Heart left ventricle (tissue), 16 donors: ENCODE measurements around the gene DAP. TPM values are rescaled to one million over a fixed set of nuclear protein-coding genes. Genes with fewer than 3 reads are reported as not detected.
A peak's percentile ranks its signal among the peaks of the same experiment; 100 is the strongest.

ENCODE experiments used
- ATAC-seq, 4 donors: fragments of 200-7000 bp; cut with Tn5 transposase; one replicate each; pipeline ENCODE4 v1.9.1; 2020 to 2022; ENCODE audit warnings: moderate library complexity in 4 of 4, mild to moderate bottlenecking in 3 of 4, moderate number of reproducible peaks in 1 of 4
- DNase-seq, 5 donors: peaks; one replicate each; pipeline ENCODE4 v3.0.0-alpha.2; 2020
- H3K27ac ChIP-seq, 12 donors: fragments of 200-600 bp; sonication (generic) in 4 of 12; one replicate each; pipeline versions ENCODE4 v1.5.0 to v1.8.0; 2016 to 2022; ENCODE audit warnings: mild to moderate bottlenecking in 2 of 12
- H3K27me3 ChIP-seq, 9 donors: fragments of 200-600 bp; sonication (generic) in 2 of 9; one replicate each; pipeline versions ENCODE4 v1.5.1 to v1.8.0; 2016 to 2022; ENCODE audit warnings: mild to moderate bottlenecking in 3 of 9
- H3K36me3 ChIP-seq, 9 donors: fragments of 200-600 bp; sonication (generic) in 2 of 9; one replicate each; pipeline versions ENCODE4 v1.5.0 to v1.8.0; 2018 to 2022; ENCODE audit warnings: mild to moderate bottlenecking in 2 of 9
- H3K4me1 ChIP-seq, 12 donors: fragments of 200-600 bp; sonication (generic) in 4 of 12; one replicate each; pipeline versions ENCODE4 v1.5.0 to v1.8.0; 2016 to 2022; ENCODE audit warnings: mild to moderate bottlenecking in 3 of 12
- H3K4me3 ChIP-seq, 12 donors: fragments of 200-600 bp; sonication (generic) in 4 of 12; one replicate each; pipeline versions ENCODE4 v1.5.0 to v1.8.0; 2017 to 2022; ENCODE audit warnings: mild to moderate bottlenecking in 9 of 12, moderate library complexity in 4 of 12
- H3K9me3 ChIP-seq, 12 donors: fragments of 200-600 bp; sonication (generic) in 4 of 12; one replicate each; pipeline versions ENCODE4 v1.5.0 to v1.8.0; 2016 to 2022; ENCODE audit warnings: mild to moderate bottlenecking in 1 of 12
- CTCF ChIP-seq, 12 donors: fragments of 200-600 bp; sonication (generic) in 4 of 12; IDR thresholded peaks; one replicate each; pipeline versions ENCODE4 v1.5.0 to v1.8.0; 2018 to 2022; ENCODE audit warnings: antibody characterized with exemption in 12 of 12, mild to moderate bottlenecking in 5 of 12
- POLR2A ChIP-seq, 2 donors: fragments of 450-650 bp; IDR thresholded peaks; one replicate each; pipeline ENCODE4 v1.6.1; 2017; ENCODE audit warnings: antibody characterized with exemption in 2 of 2, mild to moderate bottlenecking in 2 of 2, moderate library complexity in 2 of 2
- WGBS, 4 donors: extraction: QIAGEN DNeasy Blood & Tissue Kit in 2 of 4; methylation state at CpG; one replicate each; pipeline versions ENCODE4 v1.1.5 to v1.1.7; 2013 to 2018; 5-methylcytosine and 5-hydroxymethylcytosine counted together
- intact Hi-C, 10 donors: fragments of 100-400 bp; cut with DNase I; formaldehyde crosslinking; loops; one replicate each; pipeline versions ENCODE4 v1.11.1 to v1.14.2; 2022
- polyA plus RNA-seq, 2 donors: library from polyadenylated mRNA; stranded (reverse); fragments of 200-250 nt; gene quantifications; one replicate each; pipeline ENCODE4 v1.2.3, GENCODE V29; 2013
- total RNA-seq, 9 donors: library from RNA; depleted of rRNA in 2 of 9; stranded (reverse); fragments of >200 nt in 2 of 9; fragmentation: NEBNext Ultra II Directional in 3 of 9; extraction: Animal tissue kit (Norgen Biotek cat#: 25700) in 3 of 9; gene quantifications; one replicate each; pipeline versions ENCODE4 v1.1.0 to v1.2.4, GENCODE V29; 2016 to 2023
- donor health status: ischemic (EF 13 %, LVEDD 7.1; RV severe dilation, severe dysfunction).
- donor health status: healthy with polysubstance abuse.
- donor health status: DM: no; HTN: yes; CAD: no.
- donor health status: DM: no; HTN: no; CAD: no.
- donor health status: ischemic (EF 25% LVEDD 6.9; RV normal size, moderate dysfunction).
- donor health status: ischemic (EF 25% LVEDD 5.7; RV mildly dilated, moderate dysfunction).
- donor health status: healthy.
- donor health status: DM: yes; HTN: yes; CAD: no.
- donor health status: ischemic (EF 35%, LVEDD 5.7; RV mildly dilated, moderate dysfunction).
- donor health status: nonischemic (EF 11% LVEDD 7.7; RV severe dilation, severe dysfunction).
- donor health status: DM: yes; HTN: yes; CAD: no.
- donor health status: PGD.
- donor health status: ischemic (EF 29% LVEDD 5.4; RV normal size, mild dysfunction).
- donor health status: nonischemic (EF 23%, LVEDD 6.1; RV moderate dilation, normal function).

DAP gene
- total and polyA plus RNA-seq, 11 donors = 13.8 to 61.6 (median 28.5) TPM

- H3K4me3 ChIP-seq = no peak overlapping the region
- no peak for TF ChIP-seq CTCF (IDR thresholded peaks at IDR 0.05)
- no peak for TF ChIP-seq POLR2A (IDR thresholded peaks at IDR 0.05)
- peaks cover 0 to 38% (median 4%) of the 10 kb centered on the region in 9 donors for H3K36me3 ChIP-seq
- intact Hi-C loops = loop anchor here in 1 of 10 donors (5.0 kb wide), 1 partner anchor 50 kb away; no protein-coding TSS in a partner anchor
- H3K27ac ChIP-seq = peak overlapping the region in 1 of 12 donors; percentile 31
- H3K4me1 ChIP-seq = peaks cover 0 to 46% (median 27%) of the 10 kb centered on the region in 12 donors
- DNase-seq (no peak), ATAC-seq (no peak)
- no peaks in the 10 kb centered on the region for H3K9me3 ChIP-seq
- 68 to 75% (median 72%) methylated on average over 9 of the region's 9 CpGs for WGBS, 4 donors
- H3K27me3 ChIP-seq = no peaks in the 10 kb centered on the region
Measured at GRCh38 chr5:10757043-10757442, 4.0 kb downstream of the DAP start.

- no peak for ATAC-seq
- peaks cover 0 to 41% (median 23%) of the 10 kb centered on the region in 12 donors for H3K4me1 ChIP-seq
- intact Hi-C loops = loop anchor here in 1 of 10 donors (5.0 kb wide), 1 partner anchor 49 kb away; no protein-coding TSS in a partner anchor
- H3K36me3 ChIP-seq = peaks cover 0 to 43% (median 4%) of the 10 kb centered on the region in 9 donors
- DNase-seq = no peak
- no peaks in the 10 kb centered on the region for H3K9me3 ChIP-seq
- H3K27ac ChIP-seq = no peak overlapping the region
- H3K27me3 ChIP-seq = no peaks in the 10 kb centered on the region
- WGBS, 4 donors = 66 to 82% (median 81%) methylated on average over 2 of the region's 2 CpGs
- TF ChIP-seq CTCF (IDR thresholded peaks at IDR 0.05) (no peak), POLR2A (IDR thresholded peaks at IDR 0.05) (no peak)
- H3K4me3 ChIP-seq = no peak overlapping the region
Measured at GRCh38 chr5:10756549-10756948, 4.5 kb downstream of the DAP start.

GRCh38 chr5:10753178-10753577 is 7.9 kb downstream of the DAP start:
- Histone ChIP-seq H3K4me1 (peaks cover 0 to 25% (median 13%) of the 10 kb centered on the region in 12 donors), H3K4me3 (no peak overlapping the region), H3K36me3 (peaks cover 0 to 61% (median 17%) of the 10 kb centered on the region in 9 donors), H3K9me3 (no peaks in the 10 kb centered on the region), H3K27me3 (no peaks in the 10 kb centered on the region), H3K27ac (no peak overlapping the region)
- intact Hi-C loops = no loop called here
- 92 to 95% (median 93%) methylated on average over 9 of the region's 9 CpGs for WGBS, 4 donors
- ATAC-seq (no peak), DNase-seq (no peak)
- no peak for TF ChIP-seq POLR2A (IDR thresholded peaks at IDR 0.05)
- TF ChIP-seq CTCF (IDR thresholded peaks at IDR 0.05) = no peak

- no peak for DNase-seq
- H3K4me3 ChIP-seq = no peak overlapping the region
- 63 to 77% (median 69%) methylated on average over 2 of the region's 2 CpGs for WGBS, 4 donors
- intact Hi-C loops = no loop called here
- H3K36me3 ChIP-seq = peaks cover 0 to 68% (median 24%) of the 10 kb centered on the region in 9 donors
- TF ChIP-seq CTCF (IDR thresholded peaks at IDR 0.05) (no peak), POLR2A (IDR thresholded peaks at IDR 0.05) (no peak)
- H3K27me3 ChIP-seq = no peaks in the 10 kb centered on the region
- no peaks in the 10 kb centered on the region for H3K9me3 ChIP-seq
- H3K27ac ChIP-seq = no peak overlapping the region
- H3K4me1 ChIP-seq = peaks cover 0 to 20% (median 10%) of the 10 kb centered on the region in 12 donors
- no peak for ATAC-seq
Measured at GRCh38 chr5:10752451-10752850, 8.6 kb downstream of the DAP start.
